HL-60 (cell line): ENCODE data around the gene HSPA2.

ENCODE experiments used
- CTCF ChIP-seq: IDR thresholded peaks from one replicate; pipeline ENCODE4 v1.5.1; 2011; ENCODE audit warnings: low read length, control low read depth, inconsistent platforms; ENCODE audit not compliant: insufficient read depth
- POLR2AphosphoS5 ChIP-seq: IDR thresholded peaks from 2 replicates; pipeline ENCODE4 v1.6.1; 2012; ENCODE audit warnings: low read depth

GRCh38 chr14:64572386-64573104, 32.0 kb downstream of the HSPA2 start:
- TF ChIP-seq CTCF (no peak), POLR2AphosphoS5 (no peak)
